Left forelimb (tissue), 1 donor: Measurements from ENCODE around the gene CADM1.

ENCODE experiments used
- DNase-seq: peaks from one replicate; pipeline ENCODE4 v3.0.0-alpha.2; 2018; ENCODE audit warnings: low spot score

The CADM1 gene

DNA sequence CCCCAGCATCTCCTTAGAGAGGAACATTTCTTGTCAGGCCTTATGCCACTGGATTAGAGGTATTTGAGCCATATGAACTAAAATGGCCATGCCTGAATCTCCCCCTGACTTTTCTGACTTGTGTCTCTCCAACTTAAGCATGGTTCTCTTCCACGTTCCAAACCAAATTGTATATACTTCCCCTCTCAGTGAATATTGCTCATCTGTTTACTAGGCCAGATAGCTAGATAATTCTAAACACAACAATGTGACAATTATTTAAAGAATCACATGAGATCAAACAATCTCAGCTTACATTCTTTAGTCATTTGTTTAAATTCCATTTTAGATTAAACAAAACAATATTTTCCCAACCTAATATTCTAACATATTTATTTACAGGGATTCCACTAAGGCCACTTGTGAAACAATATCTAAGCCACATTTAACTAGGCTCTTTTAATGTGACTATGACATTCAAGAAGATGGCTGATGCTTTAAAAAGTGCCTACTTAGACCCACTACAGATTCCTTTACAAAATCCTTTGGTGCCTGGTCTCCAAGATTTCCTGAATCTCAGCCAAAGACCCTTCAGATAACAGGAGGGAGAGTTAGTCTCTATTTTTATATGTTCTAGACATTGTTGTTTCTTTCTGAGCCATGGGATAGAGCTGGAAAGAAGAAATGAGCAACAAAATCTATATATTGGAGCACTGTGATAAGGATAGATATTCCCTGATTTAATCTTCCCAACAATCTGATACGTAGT, 105.7 kb downstream of the CADM1 start:
- no peak for DNase-seq

DNA sequence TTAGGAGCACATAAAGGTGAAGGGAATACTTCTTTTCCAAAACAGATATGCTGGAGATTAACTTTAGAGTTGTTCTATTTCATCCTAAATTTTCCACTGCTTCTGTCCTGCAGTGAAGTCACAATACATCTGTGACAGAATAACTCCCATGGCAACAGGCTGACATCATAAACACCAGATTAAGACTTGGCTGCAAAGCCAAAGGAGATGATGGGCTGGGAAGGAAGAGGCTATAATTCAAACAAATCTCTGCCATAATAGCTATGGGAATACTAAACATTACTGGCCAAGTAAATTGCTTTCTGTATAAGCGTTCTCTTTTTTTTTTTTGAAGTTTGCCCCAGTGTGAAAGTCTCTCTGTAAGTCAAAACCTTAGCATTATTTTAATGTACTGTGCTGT, 107.7 kb downstream of the CADM1 start:
- no peak for DNase-seq

DNA sequence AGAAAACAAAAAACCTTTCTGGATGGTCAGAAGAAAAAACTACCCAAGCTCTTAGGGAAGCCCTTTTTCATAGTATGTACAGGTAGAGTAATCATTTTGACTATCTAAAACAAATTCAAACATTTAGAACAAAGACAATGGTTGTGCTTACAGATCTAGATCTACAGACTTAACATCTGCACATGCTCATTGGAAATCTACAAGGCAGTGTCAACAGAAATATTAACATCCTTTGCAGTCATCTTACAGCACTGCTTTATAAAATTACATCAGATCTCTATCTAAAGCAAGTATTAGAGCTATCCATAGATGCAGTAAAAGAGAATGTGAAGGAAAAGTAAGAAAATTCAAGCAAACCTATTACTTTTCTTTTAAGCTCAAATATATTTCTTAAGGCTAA, 110.3 kb downstream of the CADM1 start:
- no peak for DNase-seq

DNA sequence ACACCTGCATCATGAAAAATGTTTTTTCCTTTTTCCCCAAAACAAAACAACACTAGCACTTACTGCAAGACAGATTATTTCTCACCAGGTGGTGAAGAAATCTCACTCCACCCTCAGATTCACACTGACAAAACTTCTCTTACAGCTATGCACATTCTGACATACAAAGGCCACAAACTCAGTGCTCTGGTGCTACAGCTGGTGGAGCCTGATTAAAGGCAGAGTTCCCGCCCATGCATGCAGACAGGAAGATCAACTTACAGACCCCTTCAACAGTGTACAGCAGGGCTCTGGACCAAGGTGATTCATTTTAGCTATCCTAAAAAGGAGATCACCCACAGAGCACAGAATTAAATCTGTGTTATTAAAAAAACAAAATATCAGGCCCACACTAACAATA, 112.6 kb downstream of the CADM1 start:
- no peak for DNase-seq

DNA sequence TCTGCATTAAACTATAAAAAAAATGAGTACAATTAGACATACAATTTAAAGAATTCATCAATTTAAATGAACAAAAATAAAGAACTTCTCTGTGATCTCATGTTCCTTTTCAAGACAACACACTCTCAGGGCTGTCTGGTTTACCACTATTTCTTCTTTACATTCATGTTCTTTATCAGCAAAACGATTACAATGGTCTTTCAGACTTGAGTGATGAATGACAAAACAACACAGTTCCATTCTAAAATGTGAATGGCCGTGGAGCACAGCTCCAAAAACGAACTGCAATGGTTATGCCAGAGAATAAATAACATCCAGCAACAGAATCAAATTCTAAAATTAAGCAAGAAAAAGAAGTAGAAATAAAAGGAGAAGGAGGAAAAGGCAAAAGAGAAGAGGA, 113.1 kb downstream of the CADM1 start:
- no peak for DNase-seq

GRCh38 chr11:115390441-115390840, 113.8 kb downstream of the CADM1 start:
- DNase-seq = no peak

DNA sequence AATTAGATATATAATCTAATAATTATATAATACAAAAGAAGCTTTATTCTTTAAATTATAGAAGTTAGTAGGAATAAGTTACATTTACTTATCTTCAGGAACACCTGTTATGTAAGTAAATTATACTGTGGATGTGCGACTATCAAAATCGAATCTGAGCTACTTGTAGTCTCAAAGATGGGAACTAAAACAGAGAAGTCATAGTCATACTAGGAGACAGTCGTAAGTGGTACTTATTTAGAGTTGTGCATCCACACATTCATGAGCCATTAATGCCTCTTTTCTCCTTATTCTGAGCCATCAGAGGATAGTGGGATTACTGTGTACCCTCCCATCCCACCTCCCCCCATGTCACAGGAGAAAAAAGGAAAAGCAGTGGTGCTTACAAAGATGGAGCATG, 114.4 kb downstream of the CADM1 start:
- DNase-seq = no peak

DNA sequence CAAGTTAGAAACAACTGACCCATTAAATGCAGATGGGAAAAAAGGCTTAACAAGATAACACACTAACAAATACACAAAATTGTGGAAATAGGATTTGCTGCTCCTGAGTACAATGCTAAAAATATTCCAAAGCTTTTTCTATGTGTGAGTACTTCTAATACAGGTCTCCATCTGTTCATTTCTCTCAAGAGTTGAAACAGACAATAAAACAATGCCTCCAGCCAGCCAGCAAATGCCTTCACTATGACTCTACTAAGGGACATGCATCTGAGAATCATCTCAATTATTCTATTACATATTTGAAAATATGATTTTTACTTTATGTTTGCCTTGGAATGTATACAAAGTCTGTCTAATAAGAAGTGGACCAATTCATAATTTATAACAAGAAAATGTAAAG, 119.0 kb downstream of the CADM1 start:
- DNase-seq = no peak

GRCh38 chr11:115384236-115384635, 120.0 kb downstream of the CADM1 start:
- no peak for DNase-seq

DNA sequence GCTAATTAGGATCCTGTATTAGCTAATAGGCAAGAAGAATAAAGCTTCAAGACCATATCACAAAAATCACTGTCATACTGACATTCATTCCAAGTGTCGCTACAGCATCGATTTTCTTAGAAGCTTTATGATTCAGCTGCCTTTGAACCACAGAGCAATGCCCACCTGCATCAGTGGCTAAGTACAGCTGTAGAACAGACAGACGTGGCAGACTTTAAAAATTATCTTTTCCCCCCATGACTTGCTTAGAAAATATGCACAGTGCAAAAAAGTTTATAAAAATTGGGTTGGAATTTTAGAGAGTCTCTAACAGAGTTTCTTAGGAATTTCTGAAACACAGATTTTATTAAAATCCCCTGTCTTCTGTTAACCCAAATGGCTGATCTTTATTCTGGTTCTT, 120.8 kb downstream of the CADM1 start:
- DNase-seq = no peak

DNA sequence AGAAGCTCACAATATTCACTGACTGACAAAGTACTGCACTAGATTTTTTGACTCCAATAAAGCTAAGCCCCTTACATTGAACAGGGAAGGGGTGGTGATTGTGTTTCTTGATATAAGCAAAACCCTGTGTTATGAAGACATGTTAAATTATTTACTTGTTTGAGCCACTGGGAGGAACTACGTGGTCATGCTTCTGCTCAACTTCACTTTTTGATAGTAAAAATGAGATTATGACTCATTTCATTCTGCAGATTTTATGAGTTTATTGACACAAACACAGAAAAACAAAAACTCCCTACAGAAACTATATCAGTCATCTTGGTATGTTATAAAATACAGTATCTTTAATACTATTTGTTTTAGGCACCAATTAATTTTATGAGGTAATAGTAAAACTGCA, 124.7 kb downstream of the CADM1 start:
- DNase-seq = no peak

- no peak for DNase-seq
Measured at GRCh38 chr11:115378557-115378956, 125.7 kb downstream of the CADM1 start.

GRCh38 chr11:115377882-115378296, 126.3 kb downstream of the CADM1 start:
- no peak for DNase-seq

- no peak for DNase-seq
Measured at GRCh38 chr11:115368616-115369015, 135.6 kb downstream of the CADM1 start.

DNA sequence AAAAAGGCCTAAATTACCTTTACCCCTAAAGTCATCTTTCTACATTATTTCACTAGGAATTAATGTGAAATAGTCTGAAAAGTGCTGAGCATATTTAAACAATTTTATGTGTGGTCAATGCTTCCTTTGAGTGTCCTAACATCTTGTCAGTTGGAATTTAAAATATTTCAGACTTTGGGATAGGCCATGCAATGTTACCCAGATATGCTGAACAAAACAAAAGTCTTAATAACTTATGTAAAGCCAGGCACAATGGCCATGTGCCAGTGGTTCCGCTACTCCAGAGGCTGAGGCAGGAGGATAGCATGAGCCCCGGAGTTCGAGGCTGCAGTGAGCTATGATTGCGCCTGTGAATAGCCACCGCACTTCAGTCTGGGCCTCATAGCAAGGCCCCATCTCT, 137.4 kb downstream of the CADM1 start:
- no peak for DNase-seq

- DNase-seq = no peak
Measured at GRCh38 chr11:115365907-115366306, 138.3 kb downstream of the CADM1 start.

DNA sequence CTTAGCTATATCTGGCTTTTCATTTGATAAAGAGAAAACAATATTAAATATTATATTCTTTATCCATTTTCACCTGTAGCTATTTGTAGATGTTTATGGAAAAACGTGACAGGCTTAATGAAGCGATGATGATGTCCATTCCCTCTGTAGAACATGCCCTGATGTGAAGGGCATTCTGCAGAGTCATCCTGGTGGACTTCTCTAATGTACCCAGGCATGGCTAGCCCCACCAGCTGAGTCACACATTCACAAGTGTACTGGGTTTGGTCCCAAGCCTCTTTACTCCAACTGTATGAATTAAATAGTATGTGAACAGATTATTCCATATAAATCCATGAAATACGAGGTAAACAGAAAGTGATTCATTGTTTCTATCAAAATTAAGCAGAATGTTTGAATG, 139.3 kb downstream of the CADM1 start:
- DNase-seq = no peak

DNA sequence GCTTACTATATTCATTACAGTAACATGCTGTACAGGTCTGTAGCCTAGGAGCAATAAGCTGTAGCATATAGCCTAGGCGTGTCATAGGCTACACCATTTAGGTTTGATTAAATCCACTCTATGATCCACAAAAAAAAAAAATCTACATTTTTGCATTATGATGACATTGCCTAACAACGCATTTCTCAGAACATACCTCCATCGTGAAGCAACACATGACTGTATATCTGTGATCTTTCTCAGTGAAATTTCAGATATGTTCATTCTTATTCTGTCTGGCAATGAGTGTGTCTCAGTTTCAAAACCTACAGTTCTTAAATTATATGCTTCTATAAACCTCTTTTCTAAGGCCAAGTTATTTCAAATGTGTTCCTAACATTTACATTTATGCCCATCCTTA, 140.3 kb downstream of the CADM1 start:
- DNase-seq = no peak

DNA sequence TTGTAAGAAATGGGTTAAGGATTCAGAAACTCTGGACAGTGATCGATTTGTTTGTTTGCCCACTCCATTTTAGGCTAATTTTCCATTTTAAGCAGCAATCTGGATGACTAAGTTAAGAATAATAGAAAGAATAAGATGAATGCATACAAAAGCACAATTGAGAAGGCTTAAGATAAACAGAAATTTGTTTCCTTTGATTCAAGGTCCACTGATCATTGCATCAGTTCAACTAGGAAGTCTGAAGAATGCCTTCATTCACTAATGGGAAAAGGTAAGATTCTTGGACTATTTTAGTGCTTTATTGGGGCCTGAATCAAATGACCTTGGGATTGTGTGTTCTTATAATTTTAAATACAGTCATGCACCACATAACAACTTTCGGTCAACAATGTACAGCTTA, 140.8 kb downstream of the CADM1 start:
- no peak for DNase-seq

DNA sequence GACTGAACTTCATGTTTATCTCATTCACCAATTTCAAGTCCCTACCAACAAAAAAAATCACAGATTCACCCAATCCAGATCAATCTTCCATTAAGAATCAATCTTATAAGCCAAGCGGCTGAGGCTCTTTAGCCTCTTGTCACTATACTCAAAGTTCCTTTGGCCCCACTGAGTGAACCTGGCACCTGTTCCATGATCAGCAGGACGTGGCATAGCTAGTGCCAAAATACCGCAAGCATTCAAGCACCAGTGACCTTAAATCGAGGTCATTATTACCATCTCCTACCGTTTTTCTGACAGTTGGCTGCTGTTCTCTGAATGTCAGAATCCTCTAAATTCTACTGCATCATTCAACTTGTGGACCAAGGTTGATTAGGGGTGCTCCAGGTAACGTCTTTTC, 141.2 kb downstream of the CADM1 start:
- no peak for DNase-seq

DNA sequence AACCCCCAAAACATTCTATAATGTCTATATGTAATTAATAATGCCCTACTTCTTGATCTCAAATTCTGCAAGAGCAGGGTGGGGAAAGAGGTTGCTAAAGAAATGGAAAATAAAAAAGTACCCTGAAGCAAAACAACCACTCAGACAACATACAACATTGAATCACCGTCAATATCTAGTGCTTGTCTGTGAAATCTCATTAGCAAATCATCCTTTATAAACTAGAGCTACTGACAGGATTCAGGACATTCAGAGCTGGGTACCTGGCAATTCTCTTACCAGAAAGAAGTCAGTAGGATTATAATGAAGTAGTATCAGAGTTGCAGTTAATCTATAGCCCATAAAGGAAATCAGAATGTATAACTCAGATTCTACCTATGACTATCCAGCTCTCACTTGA, 143.2 kb downstream of the CADM1 start:
- DNase-seq = no peak

- DNase-seq = no peak
Measured at GRCh38 chr11:115360186-115360824, 143.9 kb downstream of the CADM1 start.

DNA sequence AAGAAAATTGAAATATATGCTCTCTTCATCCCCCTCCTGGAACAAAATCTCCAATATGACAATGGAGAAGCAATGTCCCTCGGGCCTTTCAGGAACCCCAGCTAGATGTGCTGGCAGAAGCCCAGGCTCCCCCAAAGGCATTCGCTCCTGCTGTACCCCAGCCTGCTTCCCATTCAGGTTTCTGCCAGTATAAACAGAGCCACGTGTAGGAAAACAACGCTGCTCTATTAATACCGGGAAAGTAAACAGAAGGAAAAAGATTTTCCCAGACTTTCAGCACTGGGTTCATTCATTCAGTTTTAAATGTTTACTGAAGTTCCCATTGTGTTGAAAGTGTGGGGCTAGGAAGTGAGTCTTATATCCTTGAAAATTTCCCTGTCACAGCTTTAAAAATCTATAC, 147.1 kb downstream of the CADM1 start:
- no peak for DNase-seq
